RWPE2 (cell line): ENCODE measurements around the gene PPP1R8.
"Not testable (repeated sequence)": the region's sequence is repeated elsewhere in the genome, so short reads cannot be mapped to it uniquely, and the experiment has no call there.

Experiments
- ATAC-seq: fragments of 200-7000 bp; cut with Tn5 transposase; 3 replicates; pipeline ENCODE4 v1.9.1; 2021; ENCODE audit warnings: low read depth
- DNase-seq: peaks from one replicate; pipeline ENCODE4 v3.0.0-alpha.2; 2020; ENCODE audit warnings: low spot score
- H3K27ac ChIP-seq: fragments of 450-650 bp; 2 replicates; pipeline ENCODE4 v1.5.1; 2017; ENCODE audit warnings: mild to moderate bottlenecking; ENCODE audit not compliant: poor library complexity, severe bottlenecking
- H3K27me3 ChIP-seq: fragments of 250-450 bp; sonication (Bioruptor Pico); 2 replicates; pipeline ENCODE4 v1.5.1; 2021; ENCODE audit warnings: mild to moderate bottlenecking, moderate library complexity; ENCODE audit not compliant: insufficient read depth, poor library complexity, severe bottlenecking
- H3K36me3 ChIP-seq: fragments of 250-450 bp; sonication (Bioruptor Pico); 2 replicates; pipeline ENCODE4 v1.5.1; 2020; ENCODE audit warnings: low read depth, mild to moderate bottlenecking, moderate library complexity
- H3K4me1 ChIP-seq: fragments of 250-450 bp; sonication (Bioruptor Pico); 2 replicates; pipeline ENCODE4 v1.5.1; 2021; ENCODE audit warnings: mild to moderate bottlenecking, moderate library complexity; ENCODE audit not compliant: insufficient read depth, poor library complexity, severe bottlenecking
- H3K4me3 ChIP-seq: fragments of 250-450 bp; sonication (Bioruptor Pico); 2 replicates; pipeline ENCODE4 v1.5.1; 2021; ENCODE audit warnings: mild to moderate bottlenecking, moderate library complexity; ENCODE audit not compliant: severe bottlenecking
- H3K9me3 ChIP-seq: fragments of 250-450 bp; sonication (Bioruptor Pico); 2 replicates; pipeline ENCODE4 v1.5.1; 2021; ENCODE audit warnings: mild to moderate bottlenecking, moderate library complexity; ENCODE audit not compliant: severe bottlenecking
- CTCF ChIP-seq: fragments of 450-650 bp; IDR thresholded peaks from one replicate; pipeline ENCODE4 v1.5.1; 2017; ENCODE audit warnings: mild to moderate bottlenecking, moderate library complexity; ENCODE audit not compliant: poor library complexity, severe bottlenecking

Gene PPP1R8

GRCh38 chr1:27816921-27817630, 13.5 kb upstream of the PPP1R8 start:
- no peak overlapping the region for H3K4me3 ChIP-seq
- no peaks in the 10 kb centered on the region for H3K27me3 ChIP-seq

GRCh38 chr1:27821761-27822315, 8.7 kb upstream of the PPP1R8 start:
- no peaks in the 10 kb centered on the region for H3K27me3 ChIP-seq
- no peak for TF ChIP-seq CTCF
- no peaks in the 10 kb centered on the region for H3K4me1 ChIP-seq
- no peaks in the 10 kb centered on the region for H3K9me3 ChIP-seq
- peaks cover 38% of the 10 kb centered on the region for H3K36me3 ChIP-seq
- ATAC-seq = no peak
- no peak overlapping the region for H3K27ac ChIP-seq
- H3K4me3 ChIP-seq = no peak overlapping the region
- no peak for DNase-seq

More at GRCh38 chr1:27816921-27817630, 13.5 kb upstream of the PPP1R8 start:
- no peak for TF ChIP-seq CTCF
- DNase-seq (no peak), ATAC-seq (no peak)
- no peaks in the 10 kb centered on the region for H3K9me3 ChIP-seq
- no peak overlapping the region for H3K27ac ChIP-seq
- H3K36me3 ChIP-seq = peaks cover 39% of the 10 kb centered on the region
- H3K4me1 ChIP-seq = no peaks in the 10 kb centered on the region

- no peak for TF ChIP-seq CTCF
- ATAC-seq (no peak), DNase-seq (no peak)
- Histone ChIP-seq H3K36me3 (peaks cover 26% of the 10 kb centered on the region), H3K27me3 (no peaks in the 10 kb centered on the region), H3K4me1 (no peaks in the 10 kb centered on the region), H3K9me3 (no peaks in the 10 kb centered on the region), H3K4me3 (no peak overlapping the region), H3K27ac (no peak overlapping the region)
Observed at GRCh38 chr1:27823784-27824183, 6.8 kb upstream of the PPP1R8 start.

GRCh38 chr1:27824411-27824810, 6.2 kb upstream of the PPP1R8 start:
- TF ChIP-seq CTCF = no peak
- Histone ChIP-seq H3K9me3 (no peaks in the 10 kb centered on the region), H3K4me3 (no peak overlapping the region), H3K27me3 (no peaks in the 10 kb centered on the region), H3K36me3 (peaks cover 21% of the 10 kb centered on the region), H3K4me1 (no peaks in the 10 kb centered on the region), H3K27ac (no peak overlapping the region)
- no peak for DNase-seq
- ATAC-seq = no peak

- H3K9me3 ChIP-seq, H3K4me3 ChIP-seq, ATAC-seq, DNase-seq, H3K27me3 ChIP-seq, H3K27ac ChIP-seq: not testable (repeated sequence)
- peaks cover 15% of the 10 kb centered on the region for H3K4me1 ChIP-seq
- H3K36me3 ChIP-seq = peaks cover 21% of the 10 kb centered on the region
Observed at GRCh38 chr1:27829339-27829960, 1.1 kb upstream of the PPP1R8 start.
